GM12878 (cell line): Measurements from ENCODE around the gene TTLL6. TPM values are rescaled to one million over a fixed set of nuclear protein-coding genes. Genes with fewer than 3 reads are reported as not detected.

ENCODE experiments used
- ATAC-seq: fragments of 200-7000 bp; cut with Tn5 transposase; 3 replicates; pipeline ENCODE4 v1.9.1; 2020; ENCODE audit warnings: mild to moderate bottlenecking, moderate library complexity
- BruUV-seq: library from RNA; stranded (reverse); fragments of 400-500 nt; replicated peaks from 2 replicates; lab custom pipeline; 2021; lab: Mats Ljungman, UMichigan
- CTCF ChIA-PET: fragments of 300-600 bp; sonication (Branson Sonifier 250); formaldehyde crosslinking; extraction: SDS; loops from one replicate; lab custom pipeline; 2021; ENCODE audit warnings: inconsistent platforms; lab: Yijun Ruan, JAX
- POLR2A ChIA-PET: fragments of 350-600 bp; formaldehyde crosslinking; extraction: SDS; loops from one replicate; lab custom pipeline; 2021; ENCODE audit warnings: inconsistent platforms; lab: Charles Lee
- RAD21 ChIA-PET: fragments of 300-600 bp; sonication (Branson Sonifier 250); formaldehyde crosslinking; loops from one replicate; lab custom pipeline; 2023; ENCODE audit warnings: antibody characterized with exemption; ENCODE audit not compliant: unreplicated experiment; lab: Charles Lee
- SMC1A ChIA-PET: fragments of 300-600 bp; sonication (Branson Sonifier 250); formaldehyde crosslinking; loops from one replicate; lab custom pipeline; 2023; ENCODE audit not compliant: unreplicated experiment, uncharacterized antibody; lab: Charles Lee
- DNase-seq: peaks from one replicate; pipeline ENCODE4 v3.0.0-alpha.2; 2011; ENCODE audit warnings: low read depth, low spot score
- FAIRE-seq: peaks from 3 replicates; lab custom pipeline; 2011; peaks lifted over from hg19 to GRCh38; lab: Jason Lieb, UNC
- H2AFZ ChIP-seq: 2 replicates; pipeline ENCODE4 v1.6.0; 2011; ENCODE audit warnings: low read depth, low read length, control low read depth; ENCODE audit not compliant: control insufficient read depth
- H3K27ac ChIP-seq: 2 replicates; pipeline ENCODE4 v1.5.1; 2011; ENCODE audit warnings: control low read depth; ENCODE audit not compliant: control insufficient read depth, insufficient read depth
- H3K27me3 ChIP-seq, 2 experiments: replicated peaks in 1 of 2; 2 replicates each; pipeline versions ENCODE4 v1.6.0 to v1.6.1; 2011; ENCODE audit warnings: low read length in 1 of 2; ENCODE audit not compliant: control insufficient read depth in 2 of 2, insufficient read depth in 2 of 2
- H3K36me3 ChIP-seq, 2 experiments: 2 replicates each; pipeline ENCODE4 v1.5.1; 2011; ENCODE audit warnings: low read length in 1 of 2; ENCODE audit not compliant: control insufficient read depth in 2 of 2, insufficient read depth in 2 of 2
- H3K4me1 ChIP-seq: 2 replicates; pipeline ENCODE4 v1.6.1; 2011; ENCODE audit warnings: mild to moderate bottlenecking, low read length, moderate library complexity, mixed read lengths; ENCODE audit not compliant: control insufficient read depth, insufficient read depth
- H3K4me2 ChIP-seq: 2 replicates; pipeline ENCODE4 v1.6.0; 2011; ENCODE audit warnings: control low read depth; ENCODE audit not compliant: control insufficient read depth, insufficient read depth
- H3K4me3 ChIP-seq: fragments of 200-600 bp; sonication (generic); 2 replicates; pipeline ENCODE4 v1.5.1; 2016
- H3K79me2 ChIP-seq: 2 replicates; pipeline ENCODE4 v1.6.0; 2011; ENCODE audit warnings: low read length; ENCODE audit not compliant: control insufficient read depth, insufficient read depth
- H3K9ac ChIP-seq: 2 replicates; pipeline ENCODE4 v1.8.0; 2011; ENCODE audit warnings: low read length, control low read depth, mixed read lengths; ENCODE audit not compliant: control insufficient read depth, insufficient read depth
- H3K9me3 ChIP-seq: replicated peaks from 3 replicates; pipeline ENCODE4 v1.5.1; 2011; ENCODE audit warnings: mild to moderate bottlenecking, low read length; ENCODE audit not compliant: control insufficient read depth, insufficient read depth
- H4K20me1 ChIP-seq: 2 replicates; pipeline ENCODE4 v1.6.0; 2011; ENCODE audit not compliant: control insufficient read depth, insufficient read depth
- CBFB ChIP-seq: IDR thresholded peaks from 2 replicates; pipeline ENCODE4 v1.6.1; 2016; ENCODE audit warnings: antibody characterized with exemption, low read depth
- CREM ChIP-seq: IDR thresholded peaks from 2 replicates; pipeline ENCODE4 v1.6.1; 2014; ENCODE audit warnings: antibody characterized with exemption, low read depth
- E2F8 ChIP-seq: fragments of 450-650 bp; IDR thresholded peaks from 2 replicates; pipeline ENCODE4 v1.6.1; 2018; ENCODE audit warnings: mild to moderate bottlenecking, low read depth, moderate library complexity; ENCODE audit not compliant: partially characterized antibody
- RAD21 ChIP-seq: IDR thresholded peaks from 2 replicates; pipeline ENCODE4 v1.6.1; 2011; ENCODE audit warnings: mild to moderate bottlenecking, low read depth, low read length, moderate library complexity; ENCODE audit not compliant: insufficient read depth
- RCOR1 ChIP-seq: conservative IDR thresholded peaks from 2 replicates; pipeline ENCODE4 v1.6.1; 2012; ENCODE audit warnings: low read depth, low read length, improper control_type of control experiment
- SPI1 ChIP-seq: IDR thresholded peaks from 2 replicates; pipeline ENCODE4 v1.6.1; 2011; ENCODE audit warnings: low read depth, mild to moderate bottlenecking, low read length, moderate library complexity, borderline replicate concordance; ENCODE audit not compliant: insufficient read depth
- ZZZ3 ChIP-seq: IDR thresholded peaks from 2 replicates; pipeline ENCODE4 v1.6.1; 2011; ENCODE audit warnings: low read depth; ENCODE audit not compliant: control insufficient read depth, insufficient read length
- WGBS: methylation state at CpG from one replicate; pipeline ENCODE4 v1.1.6; 2016; ENCODE audit warnings: low lambda C conversion rate; ENCODE audit not compliant: insufficient replicate concordance, insufficient coverage; ENCODE audit errors: missing lambda C conversion rate; 5-methylcytosine and 5-hydroxymethylcytosine counted together
- in situ Hi-C: fragments of 300-500 bp; cut with MboI; formaldehyde crosslinking; loops from 9 replicates; pipeline ENCODE4 v1.14.3; 2018; ENCODE audit warnings: mixed read lengths
- intact Hi-C: fragments of 100-400 bp; cut with micrococcal nuclease; formaldehyde crosslinking; loops from one replicate; pipeline ENCODE4 v1.14.2; 2022; ENCODE audit not compliant: unreplicated experiment
- polyA plus RNA-seq, 11 experiments: library from polyadenylated mRNA; depleted of rRNA in 4 of 11; unstranded in 6 of 11; stranded (reverse) in 5 of 11; fragments of >200 nt; fragmentation: Nextera tagmentation in 4 of 11; fragmentation: Illumina TruSeq in 1 of 11; extraction: Ambion mirVana in 4 of 11; extraction: Trizol in 1 of 11; gene quantifications; 1 replicate in 1 of 11; 2 replicates in 10 of 11; pipeline versions ENCODE4 v1.2.1 to v1.2.3, GENCODE V29; 2011 to 2016; ENCODE audit warnings: inconsistent platforms in 2 of 11, missing spikeins in 2 of 11, low read depth in 1 of 11
- total RNA-seq, 4 experiments: library from RNA; depleted of rRNA in 3 of 4; stranded (reverse); fragments of >200 nt in 3 of 4; fragmentation: Illumina TruSeq in 1 of 4; extraction: Trizol in 1 of 4; gene quantifications; 2 replicates each; pipeline versions ENCODE4 v1.2.1 to v1.2.3, GENCODE V29; 2013 to 2021

The TTLL6 gene
- total and polyA plus RNA-seq, 10 of the 15 experiments (the other 5 are each of a cell fraction or from before 2014, with no cell fraction given), result 0.06 to 0.36 (median 0.13) TPM; not detected in 4

GRCh38 chr17:48804936-48805411, 12.1 kb downstream of the TTLL6 start (continued):
- TF ChIP-seq ZZZ3, result no peak
- TF ChIP-seq CBFB, result 0 out of 2 replicates have a peak, but pooled peaks have one; percentile 34
- no peak for TF ChIP-seq CREM
- TF ChIP-seq, all 136 proteins: peak for 7

GRCh38 chr17:48800626-48801217, 16.3 kb downstream of the TTLL6 start:
- Histone ChIP-seq H3K27me3 (no peaks in the 10 kb centered on the region; a peak in 1 of 4 replicates), H3K79me2 (no peaks in the 10 kb centered on the region), H3K4me1 (no peaks in the 10 kb centered on the region), H3K27ac (no peak overlapping the region)
- DNase-seq (no peak), ATAC-seq (no peak)
- WGBS, result 15% methylated on average over 5 of the region's 5 CpGs
- TF ChIP-seq RCOR1 (no peak), SPI1 (peak; percentile 34; the same call in 1 of the 2 replicates), RAD21 (no peak), E2F8 (no peak)
- TF ChIP-seq, all 136 proteins: peak for 1
- intact Hi-C loops (no loop called here), in situ Hi-C loops (loop anchor here (5.0 kb wide), 1 partner anchor 232 kb away; no protein-coding TSS in a partner anchor)
- Histone ChIP-seq H2AFZ (no peak overlapping the region), H4K20me1 (no peaks in the 10 kb centered on the region), H3K4me2 (no peak overlapping the region), H3K9me3 (no peaks in the 10 kb centered on the region), H3K9ac (no peak overlapping the region), H3K36me3 (no peaks in the 10 kb centered on the region), H3K4me3 (no peak overlapping the region)
- CTCF ChIA-PET, result interaction anchor here (0.6 to 16.6 kb wide), 5 partner anchors 10 to 287 kb away, joined by 3 to 470 read pairs (median 5); no protein-coding TSS in a partner anchor
- no peak for FAIRE-seq
- BruUV-seq, result no TSS peak
- POLR2A ChIA-PET, result no interaction called here
- RAD21 ChIA-PET, result interaction anchor here (1.6 to 2.1 kb wide), 3 partner anchors 78 to 122 kb away, joined by 5 to 11 read pairs (median 6); no protein-coding TSS in a partner anchor
- SMC1A ChIA-PET, result interaction anchor here (1.0 to 2.4 kb wide), 3 partner anchors 9 to 122 kb away, joined by 4 to 14 read pairs (median 9); no protein-coding TSS in a partner anchor
